Stimulated activated naive B cell treated with anti-CD40 and anti-IgM and Interleukin-4, amounts not matched to agents 10 μg/mL and 1 μg/mL and 100 μg/mL, for 72 hours (primary cell): ENCODE results near the gene TRAF1.

Source experiments
- ATAC-seq, 2 donors: fragments of 150-1000 bp; cut with Tn5 transposase; replicated peaks; 2 replicates each; pipeline ENCODE4 v1.10.0; 2021; ENCODE audit warnings: moderate library complexity in 1 of 2
- DNase-seq: peaks from one replicate; pipeline ENCODE4 v3.0.0; 2021
- H3K27ac Mint-ChIP-seq: one replicate; pipeline ENCODE4 v1.8.0; 2022; ENCODE audit warnings: mild to moderate bottlenecking, mixed read lengths
- H3K27me3 Mint-ChIP-seq, 2 donors: one replicate each; pipeline ENCODE4 v1.8.0; 2022; ENCODE audit warnings: mixed read lengths in 2 of 2
- H3K36me3 Mint-ChIP-seq, 2 donors: one replicate each; pipeline ENCODE4 v1.8.0; 2022; ENCODE audit warnings: mixed read lengths in 2 of 2, mild to moderate bottlenecking in 1 of 2
- H3K4me1 Mint-ChIP-seq, 2 donors: one replicate each; pipeline ENCODE4 v1.8.0; 2022; ENCODE audit warnings: mixed read lengths in 2 of 2, mild to moderate bottlenecking in 1 of 2
- H3K4me3 Mint-ChIP-seq, 2 donors: one replicate each; pipeline ENCODE4 v1.8.0; 2022; ENCODE audit warnings: mild to moderate bottlenecking in 2 of 2, mixed read lengths in 2 of 2, moderate library complexity in 1 of 2
- H3K9me3 Mint-ChIP-seq, 2 donors: one replicate each; pipeline ENCODE4 v1.8.0; 2022; ENCODE audit warnings: mixed read lengths in 2 of 2, mild to moderate bottlenecking in 1 of 2

The TRAF1 gene

DNA sequence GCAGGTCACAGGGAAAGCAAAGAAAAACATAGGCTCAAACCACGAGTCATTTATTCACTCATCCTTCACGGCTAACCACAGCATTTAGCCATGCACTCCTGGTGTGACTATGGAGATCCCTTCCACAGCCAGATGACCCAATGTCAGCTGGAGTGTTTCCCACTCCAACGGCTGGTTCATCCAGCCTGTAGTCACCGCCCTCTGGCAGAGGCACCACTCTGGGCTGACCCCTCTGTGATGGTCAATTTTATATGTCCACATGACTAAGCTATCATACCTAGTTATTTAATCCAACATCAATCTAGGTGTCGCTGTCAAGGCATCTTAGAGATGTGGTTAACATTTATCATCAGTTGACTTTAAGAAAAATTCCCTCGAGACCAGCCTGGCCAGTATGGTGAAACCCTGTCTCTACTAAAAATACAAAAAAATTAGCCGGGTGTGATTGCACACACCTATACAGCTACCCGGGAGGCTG, 40.1 kb downstream of the TRAF1 start:
- Mint-ChIP-seq H3K9me3 (no peaks in the 10 kb centered on the region), H3K4me3 (peak overlapping the region; percentile 50 to 63), H3K27me3 (peaks cover 0 to 5% of the 10 kb centered on the region in 2 donors), H3K36me3 (peaks cover 6 to 7% of the 10 kb centered on the region in 2 donors), H3K27ac (peak overlapping the region; percentile 97), H3K4me1 (peaks cover 38 to 68% of the 10 kb centered on the region in 2 donors)
- ATAC-seq (peak; percentile 70 to 80), DNase-seq (no peak)

DNA sequence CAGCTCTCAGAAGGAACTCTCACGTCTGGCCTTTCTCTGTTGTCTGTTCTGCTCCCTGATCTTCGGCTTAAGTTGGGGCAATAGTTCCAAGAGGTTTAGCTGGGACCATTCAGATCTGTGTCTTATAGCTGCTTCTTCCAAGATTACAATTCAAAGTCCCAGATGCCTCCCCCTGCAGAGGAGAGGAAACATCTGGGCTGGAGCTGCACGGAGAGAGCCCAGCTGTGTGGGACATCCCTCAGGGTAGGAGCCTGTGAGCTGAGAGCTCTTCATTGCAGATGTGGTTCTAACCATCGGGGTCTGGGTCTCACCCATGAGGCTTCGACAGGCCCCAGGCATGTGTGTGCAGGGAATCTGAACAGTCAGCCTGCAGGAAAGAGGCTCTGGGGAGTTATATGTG, 40.6 kb downstream of the TRAF1 start:
- H3K4me3 Mint-ChIP-seq: peak overlapping the region; percentile 52 to 60
- no peak for DNase-seq
- ATAC-seq: peak; percentile 51 to 53
- H3K9me3 Mint-ChIP-seq: no peaks in the 10 kb centered on the region
- H3K4me1 Mint-ChIP-seq: peaks cover 32 to 62% of the 10 kb centered on the region in 2 donors
- H3K27me3 Mint-ChIP-seq: peaks cover 0 to 7% of the 10 kb centered on the region in 2 donors
- H3K27ac Mint-ChIP-seq: peak overlapping the region; percentile 48
- peaks cover 5 to 7% of the 10 kb centered on the region in 2 donors for H3K36me3 Mint-ChIP-seq

DNA sequence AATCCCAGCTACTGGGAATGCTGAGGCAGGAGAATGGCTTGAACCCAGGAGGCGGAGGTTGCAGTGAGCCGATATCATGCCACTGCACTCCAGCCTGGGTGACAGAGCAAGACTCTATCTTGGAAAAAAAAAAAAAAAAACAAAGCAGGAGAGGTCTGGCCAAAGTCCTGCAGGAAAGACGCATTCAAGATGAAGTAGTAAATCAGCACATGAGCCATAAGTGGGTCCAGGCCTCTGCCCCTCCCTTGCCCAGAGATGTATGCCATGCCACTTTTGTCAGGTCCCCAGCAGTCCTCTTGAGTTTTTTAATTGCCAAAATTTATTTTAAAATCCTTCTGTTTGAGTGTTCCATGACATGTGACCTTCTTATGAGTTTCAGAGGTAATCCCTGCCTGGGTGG, 41.1 kb downstream of the TRAF1 start:
- Mint-ChIP-seq H3K27me3 (peaks cover 0 to 10% of the 10 kb centered on the region in 2 donors), H3K27ac (no peak overlapping the region), H3K4me3 (no peak overlapping the region), H3K4me1 (peaks cover 29 to 57% of the 10 kb centered on the region in 2 donors), H3K36me3 (peaks cover 2 to 7% of the 10 kb centered on the region in 2 donors), H3K9me3 (no peaks in the 10 kb centered on the region)
- ATAC-seq: no peak
- no peak for DNase-seq

DNA sequence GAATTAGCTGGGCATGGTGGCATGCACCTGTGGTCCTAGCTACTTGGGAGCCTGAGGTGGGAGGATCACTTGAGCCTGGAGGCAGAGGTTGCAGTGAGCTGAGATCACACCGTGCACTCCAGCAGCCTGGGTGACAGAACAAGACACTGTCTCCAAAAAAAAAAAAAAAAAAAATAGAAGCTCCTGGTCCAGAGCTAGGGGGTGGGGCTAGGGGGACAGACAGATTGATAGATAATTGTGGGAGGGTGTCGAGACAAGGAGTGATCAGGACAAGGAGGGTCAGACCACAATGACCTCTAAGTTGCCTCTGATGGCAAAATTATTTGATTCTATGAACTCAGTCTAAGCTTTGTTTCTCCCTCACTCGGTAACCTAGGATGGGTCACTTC, 43.0 kb downstream of the TRAF1 start:
- no peak overlapping the region for H3K4me3 Mint-ChIP-seq
- H3K4me1 Mint-ChIP-seq: peaks cover 28 to 60% of the 10 kb centered on the region in 2 donors
- H3K27ac Mint-ChIP-seq: no peak overlapping the region
- no peak for ATAC-seq
- peaks cover 0 to 13% of the 10 kb centered on the region in 2 donors for H3K27me3 Mint-ChIP-seq
- H3K9me3 Mint-ChIP-seq: no peaks in the 10 kb centered on the region
- DNase-seq: no peak
- H3K36me3 Mint-ChIP-seq: peaks cover 2 to 3% of the 10 kb centered on the region in 2 donors

DNA sequence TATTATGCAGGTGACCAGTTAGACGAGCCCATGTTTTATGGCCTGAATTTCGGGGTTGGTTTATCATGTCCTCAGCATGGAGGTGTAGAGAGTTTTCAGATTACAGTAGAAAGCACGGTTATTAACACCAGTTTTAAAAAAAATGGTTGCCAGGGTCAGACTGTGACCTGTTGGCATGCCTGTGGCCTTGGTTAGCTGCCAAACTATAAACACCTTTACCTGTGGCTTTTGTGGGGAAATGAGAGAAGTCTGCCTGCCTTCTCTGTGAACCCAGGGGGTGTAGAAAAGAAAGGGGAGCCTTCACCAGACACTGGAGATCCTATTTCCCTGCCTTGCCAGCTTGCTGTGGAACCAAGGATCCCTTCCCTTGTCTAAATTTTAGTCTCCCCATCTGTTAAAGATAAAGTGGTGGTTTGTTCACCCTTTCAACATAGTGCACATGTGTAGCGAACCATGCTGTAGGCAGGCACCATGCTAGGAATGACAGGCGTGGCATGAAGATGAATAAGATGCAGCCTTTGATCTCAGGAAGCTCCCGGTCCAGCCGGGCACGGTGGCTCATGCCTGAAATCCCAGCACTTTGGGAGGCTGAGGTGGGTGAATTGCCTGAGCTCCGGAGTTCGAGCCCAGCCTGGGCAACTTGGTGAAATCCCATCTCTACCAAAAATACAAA, 43.5 kb downstream of the TRAF1 start:
- H3K4me1 Mint-ChIP-seq: peaks cover 31 to 60% of the 10 kb centered on the region in 2 donors
- H3K27ac Mint-ChIP-seq: no peak overlapping the region
- DNase-seq (no peak), ATAC-seq (no peak)
- H3K9me3 Mint-ChIP-seq: no peaks in the 10 kb centered on the region
- peaks cover 0 to 13% of the 10 kb centered on the region in 2 donors for H3K27me3 Mint-ChIP-seq
- peaks cover 2 to 3% of the 10 kb centered on the region in 2 donors for H3K36me3 Mint-ChIP-seq
- H3K4me3 Mint-ChIP-seq: no peak overlapping the region

DNA sequence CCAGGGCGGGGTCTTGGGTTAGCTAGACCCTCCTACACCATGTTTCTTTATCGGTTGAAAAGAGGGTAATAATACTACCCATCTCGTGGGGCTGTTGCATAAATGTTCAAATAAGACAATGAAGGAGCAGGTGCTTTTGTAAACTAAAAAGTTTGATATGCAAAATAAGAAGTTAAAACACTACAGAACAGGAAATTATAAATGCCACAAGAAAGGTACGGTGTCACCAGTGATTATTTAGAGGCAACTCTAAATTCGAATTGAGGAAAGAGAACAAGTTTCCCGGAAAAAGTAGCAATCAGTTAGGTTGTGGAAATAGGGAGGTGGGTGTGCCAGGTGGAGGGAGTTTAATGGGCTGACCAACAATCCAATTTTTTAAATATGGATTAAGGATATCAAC, 47.1 kb downstream of the TRAF1 start:
- H3K4me3 Mint-ChIP-seq: no peak overlapping the region
- H3K36me3 Mint-ChIP-seq: peaks cover 18 to 19% of the 10 kb centered on the region in 2 donors
- no peak overlapping the region for H3K27ac Mint-ChIP-seq
- ATAC-seq: no peak
- DNase-seq: no peak
- H3K9me3 Mint-ChIP-seq: no peaks in the 10 kb centered on the region
- peaks cover 0 to 13% of the 10 kb centered on the region in 2 donors for H3K27me3 Mint-ChIP-seq
- peaks cover 36 to 56% of the 10 kb centered on the region in 2 donors for H3K4me1 Mint-ChIP-seq

DNA sequence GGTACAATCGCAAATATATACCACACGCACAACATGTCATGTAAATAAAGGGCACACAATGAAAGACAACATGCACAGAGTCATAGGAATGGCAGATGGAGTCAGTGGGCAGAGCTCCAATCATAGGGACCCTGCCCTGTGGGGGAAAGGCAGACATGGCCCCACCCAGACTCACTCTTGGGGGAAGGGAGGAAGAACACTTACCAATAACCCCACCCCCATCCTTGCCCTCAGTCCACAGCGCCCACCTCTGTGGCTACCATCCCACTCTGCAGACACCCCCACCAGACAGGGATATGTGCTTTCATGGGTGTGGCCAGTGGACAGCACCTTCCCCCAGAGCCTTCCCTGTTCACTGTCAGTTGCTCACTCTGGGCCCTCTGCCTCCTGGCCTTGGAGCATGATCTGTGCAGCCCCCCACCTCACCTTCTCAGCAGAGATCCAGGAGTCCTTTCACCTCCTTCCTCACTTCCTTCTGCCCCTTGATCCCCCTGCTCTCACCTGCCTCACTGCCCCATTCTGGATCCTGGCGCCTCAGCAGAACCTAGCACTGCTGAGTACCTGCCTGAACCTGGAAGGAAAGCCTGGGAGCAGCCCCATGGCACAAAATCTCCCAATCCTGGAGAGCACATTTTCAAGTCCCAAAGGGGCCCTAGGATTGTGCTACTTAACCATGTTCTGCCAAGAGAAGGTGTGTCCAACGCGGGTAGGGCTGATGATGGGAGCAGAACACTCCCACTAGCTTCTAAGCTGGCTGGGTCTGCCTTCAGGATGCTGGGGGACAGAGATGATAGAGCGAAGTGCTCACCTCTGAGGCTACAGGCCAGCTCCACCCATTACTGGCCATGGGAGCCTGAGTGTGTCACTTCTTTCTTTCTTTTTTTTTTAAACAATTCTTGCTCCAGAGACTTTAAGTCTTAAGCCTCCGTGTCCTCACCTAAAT, 48.1 kb downstream of the TRAF1 start:
- H3K4me1 Mint-ChIP-seq: peaks cover 40 to 60% of the 10 kb centered on the region in 2 donors
- H3K9me3 Mint-ChIP-seq: no peaks in the 10 kb centered on the region
- peak overlapping the region; percentile 96 for H3K27ac Mint-ChIP-seq
- ATAC-seq (no peak), DNase-seq (no peak)
- H3K36me3 Mint-ChIP-seq: peaks cover 26% of the 10 kb centered on the region in 2 donors
- H3K4me3 Mint-ChIP-seq: peak overlapping the region; percentile 90 to 92
- peaks cover 0 to 13% of the 10 kb centered on the region in 2 donors for H3K27me3 Mint-ChIP-seq

DNA sequence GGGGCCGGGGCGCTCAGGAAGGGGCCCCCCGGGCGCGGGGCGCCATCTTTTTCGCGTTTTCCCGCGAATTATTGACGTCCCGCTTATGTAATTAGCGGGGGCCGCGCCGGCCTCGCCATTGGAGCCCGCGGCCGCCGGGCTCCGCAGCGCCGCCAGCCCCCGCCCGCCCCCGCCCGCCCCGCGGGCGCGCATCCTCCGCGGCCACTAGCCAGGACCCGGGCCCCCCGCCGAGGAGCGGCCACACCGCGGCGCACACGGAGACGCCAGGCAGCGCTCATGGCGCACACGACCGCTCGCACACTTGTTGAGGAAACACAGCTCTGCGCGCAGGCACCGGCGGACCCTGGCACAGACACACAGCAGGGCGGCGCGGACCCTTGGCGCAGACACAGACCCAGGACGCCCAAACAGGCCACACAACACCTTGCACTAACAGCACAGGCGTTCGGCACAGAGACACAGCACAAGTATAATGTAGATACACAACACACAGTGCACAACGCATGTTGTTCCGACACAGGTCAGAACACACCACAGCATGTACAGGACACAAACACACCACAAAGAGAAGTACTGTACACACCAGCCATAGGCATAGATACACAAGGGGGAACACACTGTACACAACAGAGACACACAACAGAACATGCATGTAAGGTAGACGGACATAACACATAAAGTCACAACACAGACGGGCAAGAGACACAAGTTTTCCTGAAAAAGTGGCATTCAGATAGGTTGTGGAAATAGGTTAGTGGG, 49.1 kb downstream of the TRAF1 start:
- peak overlapping the region; percentile 90 to 92 for H3K4me3 Mint-ChIP-seq
- H3K4me1 Mint-ChIP-seq: peaks cover 40 to 55% of the 10 kb centered on the region in 2 donors
- no peaks in the 10 kb centered on the region for H3K9me3 Mint-ChIP-seq
- H3K27me3 Mint-ChIP-seq: peaks cover 0 to 13% of the 10 kb centered on the region in 2 donors
- H3K36me3 Mint-ChIP-seq: peaks cover 28 to 35% of the 10 kb centered on the region in 2 donors
- peak overlapping the region; percentile 96 for H3K27ac Mint-ChIP-seq
- peak; percentile 56 for DNase-seq
- ATAC-seq: peak; percentile 52 to 57

DNA sequence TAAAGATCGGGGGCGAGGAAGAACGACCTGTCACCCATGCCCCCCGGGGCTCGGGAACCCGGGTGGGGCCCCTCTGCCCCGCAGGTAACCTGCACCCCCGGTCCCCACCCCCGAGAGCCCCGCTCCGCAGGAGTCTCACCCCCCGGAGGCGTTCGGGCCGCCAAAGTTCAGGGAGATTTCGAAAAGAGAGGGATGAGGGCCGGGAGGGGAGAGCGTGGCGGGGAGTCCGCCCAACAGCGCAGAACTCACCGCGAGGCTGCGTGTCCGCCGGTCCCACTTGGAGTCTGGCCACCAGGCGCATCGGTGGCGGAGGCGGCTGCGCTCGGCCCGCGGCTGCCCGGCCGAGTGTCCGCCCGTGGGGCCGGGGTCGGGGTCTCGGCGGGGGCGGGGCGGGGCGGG, 49.8 kb downstream of the TRAF1 start, which contains the start of gene PHF19:
Gene PHF19, minus strand, starts transcription at position 347 of the 399 bp plus-strand sequence. CDS start 2,447 bp downstream, outside the sequence.
- Mint-ChIP-seq H3K27ac (peak within 1 kb of the TSS; percentile 96), H3K36me3 (peaks cover 32 to 40% of the 10 kb centered on the region in 2 donors), H3K9me3 (no peaks in the 10 kb centered on the region), H3K27me3 (peaks cover 0 to 11% of the 10 kb centered on the region in 2 donors), H3K4me1 (peaks cover 43 to 55% of the 10 kb centered on the region in 2 donors), H3K4me3 (peak within 1 kb of the TSS; percentile 90 to 92)
- no peak for DNase-seq
- peak; percentile 26 to 34 for ATAC-seq

DNA sequence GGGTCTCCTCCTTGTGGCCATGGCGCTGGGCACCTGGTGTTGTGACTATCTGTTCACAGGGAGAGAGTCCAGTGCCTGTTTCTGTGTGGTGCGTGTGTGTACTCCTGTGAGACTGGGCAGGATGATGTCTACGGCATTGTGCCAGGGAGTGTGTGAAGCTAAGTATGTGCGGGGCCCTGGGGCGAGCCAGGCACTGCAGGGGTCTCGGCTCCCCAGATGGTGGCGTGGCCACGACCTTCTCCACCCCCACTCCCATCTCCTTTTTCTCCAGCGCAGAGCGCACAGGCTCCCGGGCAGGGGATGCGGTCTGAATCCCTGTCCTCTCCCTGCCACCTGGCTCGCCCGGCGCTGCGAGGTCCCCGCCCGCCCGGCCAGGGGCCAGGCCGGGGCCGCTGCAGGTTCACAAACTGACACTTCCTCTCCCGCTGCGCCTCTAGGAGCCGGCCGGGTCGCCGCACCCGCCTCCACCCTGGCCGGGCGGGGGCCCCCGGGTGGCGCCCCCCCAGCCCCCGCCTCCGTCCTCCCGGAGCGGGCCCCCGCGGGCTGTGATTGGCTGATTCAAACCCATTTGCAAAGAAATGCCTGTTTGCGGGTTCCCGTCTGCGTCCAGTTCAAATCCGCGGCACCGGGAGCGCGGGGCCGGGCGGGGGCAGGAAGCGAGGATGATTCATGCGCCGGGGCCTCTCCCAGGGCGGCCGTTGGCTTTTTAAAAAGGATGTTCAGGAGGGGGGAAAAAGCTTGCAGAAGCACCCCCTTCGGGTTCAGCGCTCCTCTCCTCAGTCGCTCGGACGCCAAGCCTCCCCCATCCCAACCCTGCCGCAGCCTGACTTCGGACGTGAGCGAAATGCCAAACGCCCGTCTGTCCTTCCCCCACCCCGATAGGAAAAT, 50.4 kb downstream of the TRAF1 start:
- peak; percentile 72 to 76 for ATAC-seq
- Mint-ChIP-seq H3K36me3 (peaks cover 33 to 44% of the 10 kb centered on the region in 2 donors), H3K9me3 (no peaks in the 10 kb centered on the region)

DNA sequence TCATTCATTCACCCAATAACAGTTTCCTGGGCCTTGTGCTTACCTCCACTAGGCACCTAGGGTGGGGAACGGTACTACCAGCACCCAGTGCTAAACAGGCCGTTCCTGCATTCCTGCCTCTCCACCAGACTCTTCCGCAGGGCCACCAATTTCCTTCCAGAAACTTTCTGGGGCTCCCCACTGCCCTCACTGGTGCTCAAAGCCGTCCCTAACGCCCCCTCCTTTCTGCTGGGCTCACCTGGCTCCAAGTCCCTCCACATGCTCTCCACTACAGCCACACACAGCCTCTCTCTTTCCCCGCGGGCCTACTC, 51.0 kb downstream of the TRAF1 start:
- peak overlapping the region; percentile 88 for H3K27ac Mint-ChIP-seq
- peaks cover 0 to 4% of the 10 kb centered on the region in 2 donors for H3K27me3 Mint-ChIP-seq
- peak in 1 of 2 donors; percentile 7 for ATAC-seq
- no peak for DNase-seq
- H3K9me3 Mint-ChIP-seq: no peaks in the 10 kb centered on the region
- peaks cover 41 to 55% of the 10 kb centered on the region in 2 donors for H3K4me1 Mint-ChIP-seq
- H3K36me3 Mint-ChIP-seq: peaks cover 35 to 48% of the 10 kb centered on the region in 2 donors
- H3K4me3 Mint-ChIP-seq: peak overlapping the region; percentile 83 to 91

More for the DNA sequence above, 50.4 kb downstream of the TRAF1 start:
- Mint-ChIP-seq H3K27ac (peak overlapping the region; percentile 92), H3K4me3 (peak overlapping the region; percentile 83 to 91), H3K4me1 (peaks cover 42 to 55% of the 10 kb centered on the region in 2 donors), H3K27me3 (peaks cover 0 to 7% of the 10 kb centered on the region in 2 donors)
- DNase-seq: peak; percentile 77

DNA sequence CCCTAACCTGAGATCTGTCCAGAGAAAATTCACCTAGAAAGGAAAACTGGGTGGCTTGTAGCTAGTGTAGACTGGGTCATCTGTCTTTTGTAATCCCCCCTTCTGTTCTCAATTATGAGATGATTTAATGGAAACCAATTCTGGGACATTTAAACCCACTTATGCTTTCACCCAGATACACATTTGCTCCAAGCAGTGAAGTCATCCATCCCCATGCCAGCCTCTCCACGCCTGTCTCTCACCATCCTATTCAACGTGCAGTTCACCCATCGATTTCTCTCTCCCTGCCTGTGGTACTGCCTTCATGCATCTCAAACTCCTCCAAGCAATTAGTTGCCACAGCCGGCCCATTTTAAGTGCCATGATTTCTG, 51.4 kb downstream of the TRAF1 start:
- Mint-ChIP-seq H3K36me3 (peaks cover 38 to 49% of the 10 kb centered on the region in 2 donors), H3K9me3 (no peaks in the 10 kb centered on the region), H3K27me3 (peaks cover 0 to 4% of the 10 kb centered on the region in 2 donors), H3K4me3 (peak overlapping the region; percentile 83 to 91), H3K4me1 (peaks cover 43 to 58% of the 10 kb centered on the region in 2 donors), H3K27ac (peak overlapping the region; percentile 88)
- DNase-seq (no peak), ATAC-seq (no peak)
